ENCODE data around the gene PID1.

PID1 gene

GRCh38 chr2:229257985-229258384 is 13.1 kb downstream of the PID1 start:
- no peak for DNase-seq

- DNase-seq: no peak
Observed at GRCh38 chr2:229256376-229256775, 14.7 kb downstream of the PID1 start.

- DNase-seq: no peak
Observed at GRCh38 chr2:229254206-229254605, 16.9 kb downstream of the PID1 start.

GRCh38 chr2:229252996-229253395 is 18.1 kb downstream of the PID1 start:
- no peak for DNase-seq

- DNase-seq: no peak
Observed at GRCh38 chr2:229252280-229252679, 18.8 kb downstream of the PID1 start.

GRCh38 chr2:229249536-229249935 is 21.6 kb downstream of the PID1 start:
- no peak for DNase-seq

GRCh38 chr2:229246334-229246733 is 24.8 kb downstream of the PID1 start:
- DNase-seq: no peak

- DNase-seq: no peak
Observed at GRCh38 chr2:229244975-229245374, 26.1 kb downstream of the PID1 start.

GRCh38 chr2:229243890-229244560 is 27.1 kb downstream of the PID1 start:
- DNase-seq: no peak

- DNase-seq: no peak
Observed at GRCh38 chr2:229240984-229241491, 30.0 kb downstream of the PID1 start.

- no peak for DNase-seq
Observed at GRCh38 chr2:229239021-229239420, 32.1 kb downstream of the PID1 start.

GRCh38 chr2:229237270-229237669 is 33.8 kb downstream of the PID1 start:
- DNase-seq: no peak

GRCh38 chr2:229235131-229235914 is 35.8 kb downstream of the PID1 start:
- DNase-seq: no peak

- no peak for DNase-seq
Observed at GRCh38 chr2:229231885-229232284, 39.2 kb downstream of the PID1 start.

GRCh38 chr2:229231328-229231868 is 39.7 kb downstream of the PID1 start:
- DNase-seq: no peak

GRCh38 chr2:229230911-229231310 is 40.2 kb downstream of the PID1 start:
- no peak for DNase-seq

GRCh38 chr2:229230256-229230655 is 40.8 kb downstream of the PID1 start:
- no peak for DNase-seq

- no peak for DNase-seq
Observed at GRCh38 chr2:229226382-229226781, 44.7 kb downstream of the PID1 start.

GRCh38 chr2:229223107-229223506 is 48.0 kb downstream of the PID1 start:
- DNase-seq: no peak

GRCh38 chr2:229221641-229222040 is 49.4 kb downstream of the PID1 start:
- no peak for DNase-seq

GRCh38 chr2:229220254-229220653 is 50.8 kb downstream of the PID1 start:
- no peak for DNase-seq

GRCh38 chr2:229218329-229218921 is 52.7 kb downstream of the PID1 start:
- DNase-seq: no peak

GRCh38 chr2:229212241-229212640 is 58.8 kb downstream of the PID1 start:
- no peak for DNase-seq

- no peak for DNase-seq
Observed at GRCh38 chr2:229210641-229211040, 60.4 kb downstream of the PID1 start.

Data from activated gamma-delta T cell (primary cell).